Tibial artery (tissue), 4 donors: ENCODE measurements around the gene STARD13.

Source experiments
- DNase-seq, 2 donors: peaks; one replicate each; pipeline ENCODE4 v3.0.0-alpha.2; 2019
- H3K27ac ChIP-seq, 2 donors: fragments of 200-600 bp; sonication (generic) in 1 of 2; 1 replicate in 1 of 2; 2 replicates in 1 of 2; pipeline ENCODE4 v1.5.1; 2018 to 2019; ENCODE audit warnings: mild to moderate bottlenecking in 1 of 2
- H3K27me3 ChIP-seq, 2 donors: fragments of 200-600 bp; sonication (generic) in 1 of 2; one replicate each; pipeline versions ENCODE4 v1.5.1 to v1.6.0; 2016 to 2019
- H3K36me3 ChIP-seq, 3 donors: fragments of 200-600 bp; sonication (generic) in 2 of 3; one replicate each; pipeline ENCODE4 v1.5.1; 2016 to 2019; ENCODE audit warnings: mild to moderate bottlenecking in 2 of 3
- H3K4me1 ChIP-seq, 4 donors: fragments of 200-600 bp; sonication (generic) in 2 of 4; 1 replicate in 3 of 4; 2 replicates in 1 of 4; pipeline ENCODE4 v1.5.1; 2016 to 2019
- H3K4me3 ChIP-seq, 2 donors: fragments of 200-600 bp; sonication (generic) in 1 of 2; 1 replicate in 1 of 2; 2 replicates in 1 of 2; pipeline ENCODE4 v1.5.1; 2018 to 2019; ENCODE audit warnings: mild to moderate bottlenecking in 2 of 2
- H3K9me3 ChIP-seq, 3 donors: fragments of 200-600 bp; sonication (generic) in 1 of 3; one replicate each; pipeline ENCODE4 v1.5.1; 2016 to 2019
- intact Hi-C: fragments of 100-400 bp; cut with DNase I; formaldehyde crosslinking; loops from one replicate; pipeline ENCODE4 v1.15.0; 2023; ENCODE audit warnings: low total_unique reads
- TF ChIP-seq, protein P1 (sequence below), 2 experiments: fragments of 200-600 bp in 1 of 2; fragments of 450-650 bp in 1 of 2; IDR thresholded peaks; one replicate each; pipeline ENCODE4 v1.5.1; 2017 to 2019; ENCODE audit warnings: antibody characterized with exemption in 2 of 2, mild to moderate bottlenecking in 1 of 2, moderate library complexity in 1 of 2

STARD13 gene

DNA sequence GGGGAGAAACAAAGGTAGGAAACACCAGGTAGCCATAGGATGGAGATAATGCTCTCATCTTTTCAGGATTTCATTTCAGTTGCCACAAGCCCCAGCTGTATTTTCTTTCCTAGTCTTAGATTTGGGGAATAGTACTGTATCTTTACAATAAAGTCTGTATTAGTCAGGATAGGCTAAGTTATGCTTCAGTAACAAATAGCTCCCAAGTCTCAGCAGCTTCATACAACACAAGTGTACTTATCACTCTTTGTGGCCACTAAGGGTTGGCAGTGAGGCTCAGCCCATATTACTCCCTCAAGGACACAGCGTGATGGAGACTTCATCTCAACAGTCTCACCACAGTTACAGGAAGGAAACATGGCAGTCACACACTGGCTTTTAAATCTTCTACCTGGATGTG, 61.4 kb downstream of the STARD13 start:
- no peak overlapping the region for H3K4me3 ChIP-seq
- no peaks in the 10 kb centered on the region for H3K36me3 ChIP-seq
- TF ChIP-seq, protein P1, sequence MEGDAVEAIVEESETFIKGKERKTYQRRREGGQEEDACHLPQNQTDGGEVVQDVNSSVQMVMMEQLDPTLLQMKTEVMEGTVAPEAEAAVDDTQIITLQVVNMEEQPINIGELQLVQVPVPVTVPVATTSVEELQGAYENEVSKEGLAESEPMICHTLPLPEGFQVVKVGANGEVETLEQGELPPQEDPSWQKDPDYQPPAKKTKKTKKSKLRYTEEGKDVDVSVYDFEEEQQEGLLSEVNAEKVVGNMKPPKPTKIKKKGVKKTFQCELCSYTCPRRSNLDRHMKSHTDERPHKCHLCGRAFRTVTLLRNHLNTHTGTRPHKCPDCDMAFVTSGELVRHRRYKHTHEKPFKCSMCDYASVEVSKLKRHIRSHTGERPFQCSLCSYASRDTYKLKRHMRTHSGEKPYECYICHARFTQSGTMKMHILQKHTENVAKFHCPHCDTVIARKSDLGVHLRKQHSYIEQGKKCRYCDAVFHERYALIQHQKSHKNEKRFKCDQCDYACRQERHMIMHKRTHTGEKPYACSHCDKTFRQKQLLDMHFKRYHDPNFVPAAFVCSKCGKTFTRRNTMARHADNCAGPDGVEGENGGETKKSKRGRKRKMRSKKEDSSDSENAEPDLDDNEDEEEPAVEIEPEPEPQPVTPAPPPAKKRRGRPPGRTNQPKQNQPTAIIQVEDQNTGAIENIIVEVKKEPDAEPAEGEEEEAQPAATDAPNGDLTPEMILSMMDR (IDR thresholded peaks at IDR 0.05), result no peak
- H3K27ac ChIP-seq, result no peak overlapping the region
- H3K9me3 ChIP-seq, result no peaks in the 10 kb centered on the region
- intact Hi-C loops, result loop anchor here (10.0 kb wide), 1 partner anchor 321 kb away; no protein-coding TSS in a partner anchor
- no peaks in the 10 kb centered on the region for H3K27me3 ChIP-seq
- no peak for DNase-seq
- H3K4me1 ChIP-seq, result peaks cover 0 to 31% (median 16%) of the 10 kb centered on the region in 4 donors

DNA sequence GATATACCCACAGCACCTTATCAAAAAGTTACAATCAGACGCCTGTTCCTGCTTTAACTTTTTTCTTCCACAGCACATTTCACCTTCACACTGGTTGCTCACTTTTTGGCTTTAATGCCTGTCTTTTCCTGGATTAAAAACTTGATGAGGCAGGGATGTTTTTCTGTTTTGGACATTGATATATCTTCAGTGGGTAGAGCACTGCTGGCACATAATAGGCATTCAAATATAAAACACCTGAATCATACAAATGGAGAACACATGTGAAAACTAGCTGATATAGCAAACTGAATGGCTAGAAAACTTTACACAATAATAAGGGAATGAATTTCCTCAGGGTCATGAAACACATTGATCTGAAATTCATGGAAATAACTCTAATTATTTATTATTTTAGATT, 65.6 kb downstream of the STARD13 start:
- Histone ChIP-seq H3K36me3 (no peaks in the 10 kb centered on the region), H3K4me3 (no peak overlapping the region), H3K27me3 (no peaks in the 10 kb centered on the region), H3K9me3 (no peaks in the 10 kb centered on the region), H3K4me1 (peaks cover 0 to 26% (median 12%) of the 10 kb centered on the region in 4 donors), H3K27ac (no peak overlapping the region)
- TF ChIP-seq, protein P1 (IDR thresholded peaks at IDR 0.05), result no peak
- DNase-seq, result no peak
- intact Hi-C loops, result loop anchor here (10.0 kb wide), 1 partner anchor 325 kb away; no protein-coding TSS in a partner anchor

DNA sequence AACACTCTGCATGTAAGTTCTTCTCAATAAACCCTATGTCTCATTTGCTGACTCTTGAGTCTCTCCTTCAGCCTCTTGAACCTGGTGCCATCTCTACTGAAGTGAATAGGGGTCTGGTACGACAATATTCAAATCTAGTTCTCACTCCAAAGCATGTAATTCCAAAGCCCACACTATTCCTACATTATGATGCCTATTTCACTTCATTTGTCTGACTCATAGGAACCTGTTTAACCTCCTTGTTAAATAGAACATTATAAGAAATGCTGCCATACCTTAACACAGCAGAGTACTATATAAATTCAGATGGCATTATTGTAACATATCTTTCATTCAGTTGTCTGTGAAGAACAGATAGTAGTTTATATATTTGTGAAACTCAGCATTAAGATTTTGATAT, 67.1 kb downstream of the STARD13 start:
- TF ChIP-seq, protein P1 (IDR thresholded peaks at IDR 0.05), result no peak
- no peak overlapping the region for H3K4me3 ChIP-seq
- H3K4me1 ChIP-seq, result peaks cover 0 to 40% (median 25%) of the 10 kb centered on the region in 4 donors
- H3K27ac ChIP-seq, result no peak overlapping the region
- H3K36me3 ChIP-seq, result no peaks in the 10 kb centered on the region
- DNase-seq, result no peak
- intact Hi-C loops, result no loop called here
- H3K9me3 ChIP-seq, result no peaks in the 10 kb centered on the region
- H3K27me3 ChIP-seq, result no peaks in the 10 kb centered on the region

DNA sequence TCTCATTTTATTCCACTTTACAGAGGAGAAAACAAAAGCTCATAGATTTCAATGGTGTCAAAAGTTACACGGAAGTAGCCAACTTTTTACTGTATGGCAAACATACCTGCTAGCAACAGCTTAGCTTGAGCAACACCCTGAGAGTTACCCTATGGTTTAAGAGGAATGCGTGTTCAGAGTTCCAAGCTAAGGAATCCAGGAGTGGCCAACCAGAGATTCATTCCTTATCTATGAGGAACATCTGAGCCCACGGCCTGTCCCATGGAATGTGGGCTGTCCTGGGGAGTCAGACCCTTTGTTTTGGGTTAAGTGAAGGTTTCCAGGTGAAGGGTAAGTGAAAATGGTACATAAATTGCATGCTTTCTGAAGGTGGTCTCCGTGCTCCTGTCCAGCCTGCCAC, 67.5 kb downstream of the STARD13 start:
- Histone ChIP-seq H3K4me1 (peaks cover 0 to 40% (median 26%) of the 10 kb centered on the region in 4 donors), H3K9me3 (no peaks in the 10 kb centered on the region), H3K4me3 (no peak overlapping the region), H3K27me3 (no peaks in the 10 kb centered on the region), H3K36me3 (no peaks in the 10 kb centered on the region), H3K27ac (no peak overlapping the region)
- TF ChIP-seq, protein P1 (IDR thresholded peaks at IDR 0.05), result no peak
- intact Hi-C loops, result no loop called here
- no peak for DNase-seq

DNA sequence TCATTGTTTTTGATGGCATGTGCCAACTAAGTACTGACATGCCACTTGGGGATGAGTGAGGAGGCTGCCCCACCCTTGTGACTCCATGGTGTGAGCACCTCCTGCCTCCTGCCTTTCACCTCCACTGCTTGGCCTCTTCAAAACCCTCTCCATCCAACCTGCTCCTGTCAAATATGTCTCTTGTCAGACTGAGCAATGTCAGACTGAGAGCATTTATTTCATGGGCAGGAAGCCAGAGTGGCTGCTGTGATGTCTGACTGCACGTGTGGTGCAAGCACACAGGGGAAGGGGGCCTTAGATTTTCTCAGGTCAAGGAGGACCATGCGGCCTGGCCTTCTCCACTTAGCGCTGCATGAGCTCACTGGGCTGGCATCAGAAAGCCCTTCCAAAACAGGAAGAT, 68.3 kb downstream of the STARD13 start:
- H3K4me3 ChIP-seq, result no peak overlapping the region
- H3K27me3 ChIP-seq, result no peaks in the 10 kb centered on the region
- no peaks in the 10 kb centered on the region for H3K36me3 ChIP-seq
- no peaks in the 10 kb centered on the region for H3K9me3 ChIP-seq
- TF ChIP-seq, protein P1 (IDR thresholded peaks at IDR 0.05), result no peak
- intact Hi-C loops, result no loop called here
- no peak for DNase-seq
- H3K4me1 ChIP-seq, result peaks cover 0 to 35% (median 25%) of the 10 kb centered on the region in 4 donors
- no peak overlapping the region for H3K27ac ChIP-seq

DNA sequence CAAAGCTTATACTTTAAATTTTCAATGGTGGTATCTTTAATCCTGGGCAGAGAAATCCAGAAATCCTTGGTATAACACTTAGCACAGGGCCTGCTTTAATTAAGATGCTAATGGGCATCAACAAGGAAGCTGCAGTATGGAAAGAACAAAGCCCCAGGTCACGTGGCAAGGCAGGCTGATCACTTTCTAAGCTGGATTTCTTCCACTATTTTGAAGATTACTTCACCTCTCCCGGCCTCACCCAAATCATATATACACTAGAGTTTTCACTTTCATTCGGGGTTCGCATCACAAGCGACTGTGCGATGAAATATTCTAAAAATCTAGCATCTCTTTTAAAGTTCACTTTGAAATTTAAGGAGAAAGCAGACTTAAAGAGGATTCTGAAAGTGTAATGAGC, 71.8 kb downstream of the STARD13 start:
- intact Hi-C loops, result no loop called here
- H3K9me3 ChIP-seq, result no peaks in the 10 kb centered on the region
- H3K4me3 ChIP-seq, result no peak overlapping the region
- H3K27me3 ChIP-seq, result no peaks in the 10 kb centered on the region
- no peak for DNase-seq
- peak overlapping the region; percentile 22 to 23 for H3K27ac ChIP-seq
- H3K4me1 ChIP-seq, result peaks cover 0 to 35% (median 23%) of the 10 kb centered on the region in 4 donors
- H3K36me3 ChIP-seq, result no peaks in the 10 kb centered on the region
- TF ChIP-seq, protein P1 (IDR thresholded peaks at IDR 0.05), result no peak
